HepG2 (cell line): ENCODE data around the gene MPIG6B. TPM values are rescaled to one million over a fixed set of nuclear protein-coding genes. Genes with fewer than 3 reads are reported as not detected.

Source experiments
- ATAC-seq: fragments of 200-7000 bp; cut with Tn5 transposase; 3 replicates; pipeline ENCODE4 v1.9.1; 2020; ENCODE audit warnings: mild to moderate bottlenecking, moderate library complexity
- BruUV-seq: library from RNA; stranded (reverse); fragments of 400-500 nt; replicated peaks from 2 replicates; lab custom pipeline; 2021; lab: Mats Ljungman, UMichigan
- CTCF ChIA-PET: fragments of 300-600 bp; formaldehyde crosslinking; extraction: SDS; loops from one replicate; lab custom pipeline; 2021; ENCODE audit warnings: low total read pairs, inconsistent platforms, low intra/inter-chr PET ratio; lab: Yijun Ruan, JAX
- POLR2A ChIA-PET: fragments of 350-600 bp; sonication (Branson Sonifier 250); formaldehyde crosslinking; loops from one replicate; lab custom pipeline; 2020; ENCODE audit warnings: antibody characterized with exemption, inconsistent platforms; lab: Yijun Ruan, JAX
- DNase-seq: peaks from one replicate; pipeline ENCODE4 v3.0.0-alpha.2; 2015; ENCODE audit warnings: low spot score
- FAIRE-seq: peaks from 3 replicates; lab custom pipeline; 2011; peaks lifted over from hg19 to GRCh38; lab: Jason Lieb, UNC
- H2AFZ ChIP-seq: one replicate; pipeline ENCODE4 v1.6.1; 2011; ENCODE audit warnings: low read length, inconsistent platforms
- H3K27ac ChIP-seq: fragments of 300-600 bp; 3 replicates; pipeline ENCODE4 v1.8.0; 2011; ENCODE audit warnings: mixed run types, mild to moderate bottlenecking, mixed read lengths, low read length, inconsistent platforms; ENCODE audit not compliant: insufficient read depth; ENCODE audit errors: extremely low read length
- H3K27me3 ChIP-seq, 2 experiments: fragments of 200-600 bp in 1 of 2; 2 replicates in 1 of 2; 3 replicates in 1 of 2; pipeline versions ENCODE4 v1.6.0 to v1.8.0; 2011; ENCODE audit warnings: low read length in 2 of 2, mild to moderate bottlenecking in 2 of 2, moderate library complexity in 2 of 2, inconsistent platforms in 1 of 2; ENCODE audit not compliant: insufficient read depth in 2 of 2, control insufficient read depth in 1 of 2
- H3K36me3 ChIP-seq, 2 experiments: fragments of 200-600 bp in 1 of 2; replicated peaks in 1 of 2; 2 replicates in 1 of 2; 3 replicates in 1 of 2; pipeline versions ENCODE4 v1.5.1 to v1.8.0; 2011; ENCODE audit warnings: low read length in 2 of 2, inconsistent platforms in 1 of 2; ENCODE audit not compliant: insufficient read depth in 2 of 2, control insufficient read depth in 1 of 2
- H3K4me1 ChIP-seq: 2 replicates; pipeline ENCODE4 v1.5.1; 2012; ENCODE audit warnings: low read length, inconsistent platforms; ENCODE audit not compliant: insufficient read depth
- H3K4me2 ChIP-seq: 2 replicates; pipeline ENCODE4 v1.6.0; 2011; ENCODE audit warnings: low read depth, low read length, inconsistent platforms
- H3K4me3 ChIP-seq, 3 experiments: fragments of 200-600 bp in 1 of 3; sonication (generic), shearing (Covaris generic) in 1 of 3; replicated peaks in 1 of 3; 2 replicates each; pipeline ENCODE4 v1.5.1; 2011 to 2016; ENCODE audit warnings: low read length in 3 of 3, inconsistent platforms in 2 of 3, low read depth in 2 of 3, mild to moderate bottlenecking in 2 of 3, control low read depth in 1 of 3, mixed read lengths in 1 of 3; ENCODE audit not compliant: insufficient read depth in 1 of 3
- H3K79me2 ChIP-seq: one replicate; pipeline ENCODE4 v1.6.1; 2011; ENCODE audit warnings: low read length, inconsistent platforms; ENCODE audit not compliant: insufficient read depth
- H3K9ac ChIP-seq: 2 replicates; pipeline ENCODE4 v1.6.0; 2011; ENCODE audit warnings: mild to moderate bottlenecking, low read depth, low read length, inconsistent platforms; ENCODE audit not compliant: insufficient read depth
- H3K9me3 ChIP-seq: 2 replicates; pipeline ENCODE4 v1.5.1; 2012; ENCODE audit warnings: mild to moderate bottlenecking, low read length
- H4K20me1 ChIP-seq: 2 replicates; pipeline ENCODE4 v1.6.0; 2011; ENCODE audit warnings: inconsistent platforms, mild to moderate bottlenecking, low read length, moderate library complexity; ENCODE audit not compliant: insufficient read depth
- CHD4 ChIP-seq: fragments of 200-600 bp; sonication (generic); IDR thresholded peaks from 2 replicates; pipeline ENCODE4 v1.7.0; 2017; ENCODE audit warnings: mild to moderate bottlenecking, low read length, borderline replicate concordance
- E2F2 ChIP-seq: sonication (generic); formaldehyde crosslinking; IDR thresholded peaks from 2 replicates; pipeline ENCODE4 v1.4.0; 2020; ENCODE audit warnings: missing genetic modification reagents, borderline replicate concordance
- EED ChIP-seq: sonication (generic); formaldehyde crosslinking; IDR thresholded peaks from 2 replicates; pipeline ENCODE4 v1.5.0; 2020; ENCODE audit warnings: mild to moderate bottlenecking, missing genetic modification reagents
- HBP1 ChIP-seq: IDR thresholded peaks from 2 replicates; pipeline ENCODE4 v1.6.1; 2016; ENCODE audit warnings: low read depth, control low read depth
- KLF6 ChIP-seq: IDR thresholded peaks from 2 replicates; pipeline ENCODE4 v1.8.0; 2016; ENCODE audit warnings: missing biosample characterization, missing genetic modification reagents
- SAP130 ChIP-seq: IDR thresholded peaks from 2 replicates; pipeline ENCODE4 v1.6.1; 2016; ENCODE audit warnings: low read depth
- SRSF1 ChIP-seq: fragments of 200-400 bp; formaldehyde crosslinking; optimal IDR thresholded peaks from 2 replicates; pipeline ENCODE3; 2017; ENCODE audit warnings: mild to moderate bottlenecking, low read depth, low read length, moderate library complexity
- SRSF4 ChIP-seq: fragments of 200-400 bp; formaldehyde crosslinking; IDR thresholded peaks from one replicate; pipeline ENCODE4 v1.6.1; 2018; ENCODE audit warnings: mild to moderate bottlenecking, low read depth, low read length, moderate library complexity; ENCODE audit not compliant: poor library complexity, severe bottlenecking
- ZNF180 ChIP-seq: sonication (generic); formaldehyde crosslinking; IDR thresholded peaks from 2 replicates; pipeline ENCODE4 v1.4.0; 2020; ENCODE audit warnings: low read depth, missing genetic modification reagents, borderline replicate concordance
- ZSCAN9 ChIP-seq: IDR thresholded peaks from 2 replicates; pipeline ENCODE4 v1.6.1; 2016; ENCODE audit warnings: borderline replicate concordance
- WGBS: methylation state at CpG from one replicate; pipeline ENCODE4 v1.1.6; 2017; ENCODE audit warnings: low lambda C conversion rate; 5-methylcytosine and 5-hydroxymethylcytosine counted together
- in situ Hi-C: cut with HindIII; loops from 2 replicates; pipeline ENCODE4 v1.10.0; 2017; ENCODE audit warnings: low pct_unique_long_range_greater_than_20kb; ENCODE audit not compliant: extremely low pct_ligation_motif_present
- intact Hi-C: fragments of 100-400 bp; cut with micrococcal nuclease; formaldehyde crosslinking; loops from one replicate; pipeline ENCODE4 v1.10.0; 2022; ENCODE audit not compliant: unreplicated experiment
- polyA plus RNA-seq, 8 experiments: library from polyadenylated mRNA; depleted of rRNA in 3 of 8; stranded (reverse) in 7 of 8; unstranded in 1 of 8; fragments of >200 nt; fragmentation: Illumina TruSeq in 4 of 8; extraction: Trizol in 4 of 8; gene quantifications; 2 replicates each; pipeline versions ENCODE4 v1.2.1 to v1.2.3, GENCODE V29; 2011 to 2016; ENCODE audit warnings: low read depth in 4 of 8, missing spikeins in 1 of 8, mixed read lengths in 1 of 8; ENCODE audit not compliant: insufficient read depth in 1 of 8
- total RNA-seq, 5 experiments: library from RNA; depleted of rRNA; stranded (reverse); fragments of >200 nt; fragmentation: Illumina TruSeq; extraction: Trizol; gene quantifications; 2 replicates each; pipeline ENCODE4 v1.2.3, GENCODE V29; 2016; ENCODE audit warnings: low read depth in 1 of 5

The MPIG6B gene
- total and polyA plus RNA-seq, 2 of the 13 experiments (the other 11 are each of a cell fraction or from before 2014, with no cell fraction given), result not detected

DNA sequence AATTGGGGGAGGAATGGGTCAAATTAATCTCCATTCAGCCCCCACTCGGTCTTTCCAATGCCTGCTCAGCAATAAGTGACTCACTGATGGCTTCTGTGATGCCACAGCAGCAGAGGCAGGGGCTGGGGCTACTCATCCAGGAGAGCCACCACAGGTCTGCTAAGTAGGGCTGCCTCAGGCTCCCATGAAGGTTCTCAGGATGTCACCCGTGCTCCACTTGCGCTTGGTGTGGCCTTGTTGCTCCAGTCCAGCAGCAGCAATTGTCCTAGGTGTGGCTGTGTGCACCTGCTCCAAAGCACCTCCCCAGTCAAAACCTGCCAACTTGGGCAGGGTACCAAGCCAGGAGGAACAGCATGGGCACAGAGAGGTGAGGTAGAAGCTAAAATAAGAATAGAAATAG is 1.0 kb upstream of the MPIG6B start:
- no peak overlapping the region for H3K4me3 ChIP-seq
- POLR2A ChIA-PET, result interaction anchor here (3.4 kb wide), 1 partner anchor 105 kb away, joined by 12 read pairs; the partner anchor contains the start of gene HSPA1B
- H4K20me1 ChIP-seq, result no peaks in the 10 kb centered on the region
- peaks cover 0 to 2% of the 10 kb centered on the region in 2 experiments; a peak in 2 of 5 replicates for H3K36me3 ChIP-seq
- FAIRE-seq (no peak), ATAC-seq (no peak), DNase-seq (no peak)
- no peak overlapping the region for H2AFZ ChIP-seq
- CTCF ChIA-PET, result no interaction called here
- no peak for TF ChIP-seq EED
- no peak for TF ChIP-seq KLF6
- no peak for TF ChIP-seq SAP130 (CRISPR knock-in tag)
- no peak for TF ChIP-seq SRSF4
- no peak for TF ChIP-seq E2F2 (CRISPR knock-in tag)
- no peak for TF ChIP-seq SRSF1
- no peak for TF ChIP-seq ZSCAN9 (CRISPR knock-in tag)
- TF ChIP-seq HBP1 (CRISPR knock-in tag), result no peak
- no peak for TF ChIP-seq CHD4
- no peak for TF ChIP-seq ZNF180 (CRISPR knock-in tag)
- intact Hi-C loops, result no loop called here
- no peaks in the 10 kb centered on the region for H3K9me3 ChIP-seq
- no peak overlapping the region for H3K9ac ChIP-seq
- BruUV-seq, result no TSS peak
- WGBS, result 63% methylated on average over 3 of the region's 3 CpGs
- peaks cover 8% of the 10 kb centered on the region for H3K4me1 ChIP-seq
- in situ Hi-C loops, result no loop called here
- H3K79me2 ChIP-seq, result no peaks in the 10 kb centered on the region
- no peak overlapping the region for H3K4me2 ChIP-seq
- H3K27me3 ChIP-seq, result peaks cover 3 to 35% of the 10 kb centered on the region in 2 experiments; a peak in 4 of 5 replicates
- H3K27ac ChIP-seq, result no peak overlapping the region
